ENCODE data around the gene RTN4RL2.

GRCh38 chr11:57490456-57491248 lies 30.3 kb downstream of the RTN4RL2 start:
- TF ChIP-seq CTCF (IDR thresholded peaks at IDR 0.05) (no peak), POLR2AphosphoS5 (IDR thresholded peaks at IDR 0.05; ENCODE audit: low read depth, low read length) (no peak), TCF7L2 (IDR thresholded peaks at IDR 0.05; ENCODE audit: low read depth, low read length) (no peak)
